Measurements from ENCODE around the gene ATG16L1.
A peak's percentile ranks its signal among the peaks of the same experiment; 100 is the strongest.

ATG16L1 gene

DNA sequence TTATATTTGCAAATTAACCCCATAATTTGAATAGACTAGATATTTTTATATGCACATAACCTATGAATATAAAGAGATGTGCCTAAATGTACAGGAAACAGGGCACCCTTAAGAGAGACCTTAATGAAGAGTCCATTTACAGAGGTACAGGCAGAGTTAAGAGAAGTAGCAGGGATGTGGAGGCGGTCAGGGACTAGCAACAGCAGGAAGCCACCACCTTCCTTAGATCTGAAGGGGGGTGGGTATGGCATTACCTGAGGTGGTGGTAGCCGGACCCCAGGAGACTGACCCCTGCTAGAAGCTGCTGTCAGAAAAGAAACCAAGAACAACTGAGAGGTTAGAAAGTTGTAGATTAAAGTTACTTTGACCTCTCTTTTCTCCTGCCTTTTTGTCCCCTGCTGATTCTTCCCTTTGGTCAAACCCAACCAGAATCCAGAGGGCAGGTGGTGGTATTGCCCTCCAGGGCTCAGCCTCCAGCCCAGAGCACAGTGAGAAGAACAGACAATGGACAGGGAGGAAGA, 24.9 kb upstream of the ATG16L1 start:
- DNase-seq = no peak

DNA sequence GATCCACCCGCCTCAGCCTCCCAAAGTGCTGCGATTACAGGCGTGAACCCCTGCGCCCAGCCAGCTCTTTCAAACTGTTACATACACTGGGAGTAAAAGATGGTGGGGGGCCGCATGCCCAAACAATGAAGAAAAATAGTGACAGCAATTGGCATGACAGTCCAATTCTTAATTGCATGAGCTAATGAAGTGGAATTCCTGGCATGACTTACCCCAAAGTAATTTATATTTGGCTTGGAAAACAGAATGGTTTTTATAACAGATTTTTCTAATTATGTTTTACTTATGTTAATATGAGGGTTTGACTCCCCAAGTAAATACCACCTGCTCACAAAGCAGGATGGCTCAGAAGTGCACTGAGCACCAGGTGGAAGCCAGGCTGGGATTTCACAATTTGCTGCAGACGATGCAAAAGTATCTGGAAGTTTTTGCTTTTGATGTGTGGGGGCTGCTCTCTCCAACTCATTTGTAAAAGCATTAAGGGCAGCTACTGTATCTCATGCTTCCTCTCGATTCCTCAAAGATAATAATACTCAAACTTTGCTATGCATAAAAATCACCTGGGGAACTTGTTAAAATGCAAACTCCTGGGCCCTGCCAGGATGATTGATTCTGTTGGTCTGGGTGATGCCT, 24.0 kb upstream of the ATG16L1 start:
- no peak for DNase-seq

DNA sequence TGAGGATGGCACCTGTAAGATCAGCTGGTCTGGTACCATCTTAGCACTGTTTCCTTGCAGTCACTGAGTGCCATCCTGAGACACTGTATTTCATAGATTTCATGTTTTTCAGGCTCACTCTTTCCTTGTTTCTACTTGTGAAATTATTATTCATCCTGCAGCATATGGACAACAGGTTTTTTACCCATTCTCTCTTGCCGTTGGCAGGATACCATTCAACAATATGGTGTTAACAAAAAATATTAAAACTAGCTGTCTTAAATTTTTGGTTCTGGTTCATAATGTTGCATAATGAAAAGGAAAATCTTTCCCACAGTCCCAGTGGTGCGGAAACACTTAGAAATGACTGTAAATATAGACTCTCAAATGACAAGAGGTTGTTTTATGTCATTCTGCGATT, 23.1 kb upstream of the ATG16L1 start:
- DNase-seq = peak in 2 of 58 donors; percentile 31 to 38

DNA sequence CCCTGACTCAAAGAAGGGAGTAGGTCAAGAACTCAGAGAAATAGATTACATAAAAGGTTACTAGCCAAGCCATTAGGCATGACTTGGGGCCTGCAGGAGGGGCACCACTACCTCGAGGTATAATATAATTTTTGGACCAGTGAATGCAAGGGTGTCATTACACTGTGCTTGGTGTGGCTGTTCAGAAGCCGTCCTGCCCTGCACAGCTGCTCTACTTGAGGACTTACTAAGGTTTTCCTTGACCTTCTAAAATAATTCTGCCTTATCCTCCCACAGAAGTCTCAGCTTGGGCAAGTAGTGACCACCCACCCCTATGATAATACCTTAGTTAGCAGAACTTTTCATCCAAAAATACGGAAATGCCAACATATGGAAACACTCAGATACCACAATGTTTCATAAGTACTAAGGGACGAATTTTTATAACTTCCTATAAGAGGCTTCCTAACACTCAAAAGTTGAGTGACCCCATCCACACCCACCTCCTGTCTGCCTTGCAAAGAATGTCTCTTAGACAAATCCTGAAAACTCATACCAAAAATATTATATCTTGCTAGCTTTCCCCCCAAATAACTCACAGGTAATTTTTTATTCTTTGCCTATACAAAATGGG, 17.7 kb upstream of the ATG16L1 start:
- DNase-seq = no peak

DNA sequence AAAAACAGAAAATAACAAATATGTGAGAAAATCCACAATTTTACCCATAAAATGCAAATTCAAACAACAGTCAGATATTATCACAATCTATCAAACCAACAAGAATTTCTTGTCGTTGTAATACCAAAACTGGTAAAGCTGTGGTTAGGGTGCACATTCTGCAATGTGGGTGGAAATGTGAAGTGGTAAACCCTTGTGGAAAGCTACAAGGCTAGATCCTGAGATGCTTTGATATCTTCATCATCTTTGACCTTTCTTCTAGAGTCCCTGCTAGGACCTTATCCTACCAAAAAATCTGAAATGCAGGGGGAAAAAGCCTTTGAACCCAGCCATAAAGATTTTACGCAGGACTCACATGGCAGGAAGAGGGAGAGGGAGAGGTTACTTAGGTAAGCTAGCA, 17.2 kb upstream of the ATG16L1 start:
- no peak for DNase-seq

DNA sequence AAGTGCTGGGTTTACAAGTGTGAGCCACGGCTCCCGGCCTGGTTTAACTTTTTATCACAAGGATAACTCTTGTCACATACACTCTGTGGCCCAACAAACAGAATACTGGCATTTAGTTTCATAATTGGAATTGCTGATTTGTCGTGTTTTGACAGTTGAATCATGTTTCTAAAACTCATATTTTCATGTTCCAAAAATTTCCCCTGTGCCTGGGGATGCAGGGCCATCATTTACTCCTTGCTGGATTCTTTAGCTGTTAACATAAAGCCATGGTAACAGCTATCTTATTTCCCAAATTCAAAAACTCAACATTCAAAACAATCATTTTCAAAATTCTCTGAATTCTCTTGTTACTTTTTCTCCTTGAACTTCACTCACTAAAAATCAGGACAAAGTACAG, 16.5 kb upstream of the ATG16L1 start:
- DNase-seq = no peak

DNA sequence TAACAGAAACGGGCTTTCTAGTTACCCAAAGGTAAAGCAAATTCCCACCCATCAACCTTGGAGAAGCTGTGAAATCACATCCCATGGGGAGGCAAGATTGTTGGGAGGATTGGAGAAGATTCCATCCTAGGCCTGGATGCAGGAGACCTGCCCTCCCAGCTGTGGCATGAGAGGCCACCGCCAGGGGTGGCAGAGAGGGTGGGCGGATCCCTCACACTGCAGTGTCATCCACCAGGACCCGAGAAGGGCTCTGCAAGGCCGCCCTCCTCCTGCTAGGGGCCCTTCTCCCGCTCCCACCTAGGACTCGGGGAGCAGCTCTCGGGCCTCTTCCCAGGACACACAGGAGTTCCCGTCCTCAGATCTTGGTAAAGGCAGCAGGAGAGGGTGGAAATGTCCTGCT, 15.5 kb upstream of the ATG16L1 start:
- DNase-seq = no peak

DNA sequence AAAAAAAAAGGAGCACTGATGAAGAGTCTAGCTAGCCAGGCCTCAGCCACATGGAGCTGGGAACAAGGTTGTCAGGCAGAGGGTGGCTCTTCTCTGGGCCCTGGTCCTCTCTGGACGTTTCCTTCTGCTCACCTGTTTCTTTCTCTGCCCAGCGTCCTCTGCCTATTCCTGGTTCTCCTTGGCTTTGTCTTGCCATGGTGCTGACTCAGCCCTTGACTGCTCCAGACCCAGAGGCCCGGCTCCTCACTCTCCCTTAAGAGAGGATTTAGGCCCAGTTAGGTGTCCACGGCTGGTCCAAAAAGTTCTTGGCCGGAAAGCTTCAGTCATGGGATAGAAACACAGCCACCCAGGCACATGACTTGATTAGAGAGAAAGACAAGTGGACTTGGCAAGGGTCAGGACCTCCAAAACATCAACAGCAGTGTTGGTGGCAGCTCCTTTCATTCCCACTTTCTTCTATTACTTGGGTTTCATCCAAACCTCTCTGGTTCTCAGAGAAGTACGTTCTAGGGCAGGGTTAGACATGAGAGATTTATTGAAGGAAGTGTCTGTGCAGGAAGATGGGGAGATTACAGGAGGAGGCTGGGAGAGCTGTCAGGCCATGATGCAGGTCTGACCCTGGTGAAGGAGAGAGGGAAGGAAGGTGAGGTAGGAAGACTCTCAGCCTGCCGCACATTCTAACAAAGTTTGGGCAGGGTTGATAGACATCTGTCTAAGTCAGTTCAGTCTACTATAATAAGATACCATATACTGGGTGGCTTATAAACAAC, 14.5 kb upstream of the ATG16L1 start:
- no peak for DNase-seq

DNA sequence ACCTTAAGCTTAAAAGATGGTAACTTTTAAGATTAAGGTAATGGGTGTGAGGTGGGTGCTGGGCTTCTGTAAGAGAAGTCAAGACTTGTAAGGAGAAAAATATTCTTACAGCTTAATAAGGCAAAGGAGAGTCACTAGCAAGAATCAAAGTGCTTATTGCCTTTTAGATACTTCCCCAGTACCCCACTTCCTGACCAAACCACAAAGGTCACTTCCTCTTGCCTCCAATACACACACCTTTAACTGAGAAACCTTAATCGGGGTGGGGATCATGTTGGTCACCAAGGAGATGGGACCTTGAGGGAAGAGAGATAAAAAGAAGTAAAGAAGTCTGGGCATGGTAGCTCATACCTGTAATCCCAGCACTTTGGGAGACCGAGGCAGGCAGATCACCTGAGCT, 10.6 kb upstream of the ATG16L1 start:
- no peak for DNase-seq

DNA sequence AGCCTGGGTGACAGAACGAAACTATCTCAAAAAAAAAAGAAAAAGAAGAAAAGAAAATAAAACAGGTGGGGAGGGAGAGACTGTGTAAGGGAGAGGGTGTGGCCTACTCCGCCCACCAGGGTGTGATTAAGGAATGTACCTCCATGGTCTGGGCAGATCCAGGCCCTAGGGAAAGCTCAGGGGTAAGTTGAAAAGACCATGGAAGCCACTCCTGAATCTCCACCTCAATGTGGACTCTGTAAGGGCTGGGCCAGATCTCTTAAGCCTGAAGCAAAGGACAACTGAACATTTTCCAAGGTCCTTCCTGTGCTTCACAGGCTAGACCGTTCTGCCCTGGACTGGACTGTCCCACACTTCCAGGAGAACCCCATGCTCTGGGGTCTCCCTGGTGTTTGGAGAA, 9.7 kb upstream of the ATG16L1 start:
- DNase-seq = no peak

GRCh38 chr2:233242231-233242927, 9.1 kb upstream of the ATG16L1 start:
- DNase-seq = peak in 1 of 58 donors; percentile 18

DNA sequence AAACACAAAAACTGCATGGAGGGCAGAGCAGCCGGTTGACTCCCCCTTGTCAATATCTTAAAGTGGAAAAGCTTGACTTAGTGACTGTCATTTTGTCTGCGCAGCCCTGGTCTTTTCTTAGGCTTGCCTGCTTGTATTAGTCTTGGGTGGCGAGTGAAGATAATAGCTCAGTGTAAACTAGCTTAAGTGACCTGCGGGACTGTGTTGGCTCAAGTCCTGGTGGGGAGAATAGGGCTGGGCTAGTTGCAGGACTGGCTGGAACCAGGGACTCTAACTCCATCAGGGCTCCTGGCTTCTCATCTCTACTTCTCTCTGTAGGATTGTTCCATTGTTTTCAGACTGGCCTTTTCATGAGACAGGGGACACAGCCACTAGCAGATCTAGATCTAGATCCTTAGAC, 8.1 kb upstream of the ATG16L1 start:
- no peak for DNase-seq

DNA sequence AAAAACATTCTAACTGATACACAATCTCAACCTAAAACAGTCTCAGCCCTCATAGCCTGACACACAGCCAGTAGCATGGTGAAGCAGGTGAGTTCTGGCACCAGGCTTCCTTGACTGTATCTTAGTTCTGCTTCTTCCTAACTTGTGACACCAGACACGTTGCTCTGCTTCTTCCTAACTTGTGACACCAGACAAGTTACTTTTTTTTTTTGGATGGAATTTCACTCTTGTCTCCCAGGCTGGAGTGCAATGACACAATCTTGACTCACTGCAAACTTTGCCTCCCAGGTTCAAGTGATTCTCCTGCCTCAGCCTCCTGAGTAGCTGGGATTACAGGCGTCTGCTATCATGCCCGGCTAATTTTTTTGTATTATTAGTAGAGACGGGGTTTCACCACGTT, 6.7 kb upstream of the ATG16L1 start:
- DNase-seq = no peak

- no peak for DNase-seq
These were observed 6.1 kb upstream of the ATG16L1 start for GRCh38 chr2:233245406-233245805.

GRCh38 chr2:233247116-233247515, 4.4 kb upstream of the ATG16L1 start:
- DNase-seq = no peak

DNA sequence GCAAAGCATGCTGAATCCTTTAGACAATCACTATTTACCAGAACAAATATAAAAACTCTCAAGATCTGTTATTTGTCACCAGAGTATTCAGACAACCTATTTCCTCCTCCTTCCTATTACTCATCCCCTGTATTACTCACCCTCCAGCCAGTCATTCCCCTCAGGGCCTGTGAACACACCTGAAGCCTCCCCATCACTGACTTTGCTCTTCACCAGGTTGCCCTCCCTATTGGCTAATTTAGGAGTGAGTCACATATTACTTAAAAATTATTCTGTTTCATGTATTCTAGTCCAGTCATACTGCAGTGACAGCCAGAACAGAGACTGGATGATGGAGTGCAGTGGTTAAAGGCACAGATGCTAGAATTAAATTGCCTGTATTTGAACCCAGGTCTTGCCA, 3.7 kb upstream of the ATG16L1 start:
- DNase-seq = peak in 1 of 58 donors; percentile 9

- DNase-seq = no peak
These were observed 2.5 kb upstream of the ATG16L1 start for GRCh38 chr2:233248999-233249398.

DNA sequence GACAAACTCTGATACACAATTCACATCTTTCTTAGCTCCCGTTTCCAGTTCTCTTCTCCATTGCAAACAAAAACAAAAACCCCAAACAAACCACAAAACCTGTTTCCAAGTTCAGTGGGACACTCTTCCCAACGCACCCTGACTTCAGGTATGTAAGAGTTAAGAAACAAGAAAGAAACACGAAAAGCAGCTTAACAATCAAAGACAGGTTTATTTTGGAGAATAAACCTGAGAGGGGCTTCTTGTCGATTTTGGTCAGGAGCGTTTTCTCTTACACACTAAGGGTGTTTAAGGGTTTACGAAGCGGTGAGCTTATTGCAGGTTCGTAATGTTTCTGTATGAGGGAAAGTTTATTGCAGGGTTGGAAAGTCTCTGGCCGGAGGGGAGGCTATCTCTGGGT, 905 bp upstream of the ATG16L1 start:
- no peak for DNase-seq

GRCh38 chr2:233250985-233251305, 528 bp upstream of the ATG16L1 start:
- no peak for DNase-seq

GRCh38 chr2:233252227-233252626, 754 bp downstream of the ATG16L1 start:
- DNase-seq = no peak

- no peak for DNase-seq
These were observed 3.7 kb downstream of the ATG16L1 start for GRCh38 chr2:233255151-233255550.

- no peak for DNase-seq
These were observed 4.6 kb downstream of the ATG16L1 start for GRCh38 chr2:233256048-233256447.
